Brain microvascular endothelial cell (primary cell): ENCODE results near the gene GJA1.
A peak's percentile ranks its signal among the peaks of the same experiment; 100 is the strongest.
"Not testable (repeated sequence)": the region's sequence is repeated elsewhere in the genome, so short reads cannot be mapped to it uniquely, and the experiment has no call there.

ENCODE experiments used
- DNase-seq: peaks from one replicate; pipeline ENCODE4 v3.0.0-alpha.2; 2020
- H3K27ac ChIP-seq: fragments of 250-450 bp; sonication (Bioruptor Pico); 2 replicates; pipeline ENCODE4 v1.5.1; 2020; ENCODE audit warnings: mild to moderate bottlenecking, moderate library complexity
- H3K27me3 ChIP-seq: fragments of 250-450 bp; sonication (Bioruptor Pico); replicated peaks from 2 replicates; pipeline ENCODE4 v1.5.1; 2020; ENCODE audit warnings: mild to moderate bottlenecking
- H3K36me3 ChIP-seq: fragments of 250-450 bp; sonication (Bioruptor Pico); replicated peaks from 2 replicates; pipeline ENCODE4 v1.5.1; 2020; ENCODE audit warnings: mild to moderate bottlenecking
- H3K4me3 ChIP-seq: 2 replicates; pipeline ENCODE4 v1.5.1; 2011; ENCODE audit warnings: low read depth, mild to moderate bottlenecking, control low read depth, low read length, moderate library complexity
- CTCF ChIP-seq: IDR thresholded peaks from 2 replicates; pipeline ENCODE4 v1.5.1; 2011; ENCODE audit warnings: low read depth, mild to moderate bottlenecking, moderate library complexity, low read length, control low read depth, inconsistent platforms; ENCODE audit errors: missing control alignments
- in situ Hi-C: cut with HindIII; loops from 2 replicates; pipeline ENCODE4 v1.10.0; 2017; ENCODE audit warnings: low sequenced_read_pairs, low pct_ligation_motif_present

GJA1 gene

GRCh38 chr6:121435444-121436069, at the start of gene GJA1:
Gene GJA1 (plus strand): TSS chr6:121435646. CDS start chr6:121446848, 11,202 bp downstream.
- DNase-seq: peak; percentile 85
- Histone ChIP-seq H3K4me3 (peak within 1 kb of the TSS; percentile 86), H3K36me3 (no peaks in the 10 kb centered on the region), H3K27ac (peak within 1 kb of the TSS; percentile 79), H3K27me3 (no peaks in the 10 kb centered on the region)
- in situ Hi-C loops: loop anchor here (10.0 kb wide), 1 partner anchor 589 kb away; no protein-coding TSS in a partner anchor
- no peak for TF ChIP-seq CTCF

GRCh38 chr6:121386551-121386950, 48.9 kb upstream of the GJA1 start:
- H3K36me3 ChIP-seq, H3K4me3 ChIP-seq, DNase-seq, H3K27me3 ChIP-seq, in situ Hi-C loops, H3K27ac ChIP-seq: not testable (repeated sequence)

GRCh38 chr6:121389419-121389818, 46.0 kb upstream of the GJA1 start:
- Histone ChIP-seq H3K36me3 (no peaks in the 10 kb centered on the region), H3K27ac (no peak overlapping the region), H3K4me3 (no peak overlapping the region), H3K27me3 (no peaks in the 10 kb centered on the region)
- no peak for DNase-seq
- in situ Hi-C loops: no loop called here
- TF ChIP-seq CTCF: no peak

GRCh38 chr6:121393731-121394505, 41.5 kb upstream of the GJA1 start:
- no peak overlapping the region for H3K27ac ChIP-seq
- in situ Hi-C loops: no loop called here
- TF ChIP-seq CTCF: no peak
- DNase-seq: no peak
- no peaks in the 10 kb centered on the region for H3K27me3 ChIP-seq
- H3K36me3 ChIP-seq: no peaks in the 10 kb centered on the region
- no peak overlapping the region for H3K4me3 ChIP-seq

GRCh38 chr6:121395736-121396135, 39.7 kb upstream of the GJA1 start:
- no peak for TF ChIP-seq CTCF
- H3K27ac ChIP-seq: no peak overlapping the region
- H3K4me3 ChIP-seq: no peak overlapping the region
- no peaks in the 10 kb centered on the region for H3K27me3 ChIP-seq
- H3K36me3 ChIP-seq: no peaks in the 10 kb centered on the region
- DNase-seq: no peak
- in situ Hi-C loops: no loop called here

GRCh38 chr6:121397188-121397587, 38.3 kb upstream of the GJA1 start:
- H3K27me3 ChIP-seq, H3K36me3 ChIP-seq, DNase-seq, in situ Hi-C loops, H3K4me3 ChIP-seq, H3K27ac ChIP-seq: not testable (repeated sequence)
